Mesothelial cell of epicardium (in vitro differentiated cells): ENCODE measurements around the gene JUP. TPM values are rescaled to one million over a fixed set of nuclear protein-coding genes. Genes with fewer than 3 reads are reported as not detected.
A peak's percentile ranks its signal among the peaks of the same experiment; 100 is the strongest.

Source experiments
- DNase-seq, 2 experiments: peaks; one replicate each; pipeline ENCODE4 v3.0.0; 2021; ENCODE audit warnings: low spot score in 2 of 2; ENCODE audit not compliant: unreplicated experiment in 2 of 2
- H3K27ac Mint-ChIP-seq: 2 replicates; pipeline ENCODE4 v1.8.0; 2021; ENCODE audit warnings: mixed read lengths
- H3K27me3 Mint-ChIP-seq: 2 replicates; pipeline ENCODE4 v1.8.0; 2021; ENCODE audit warnings: low read depth, mixed read lengths
- H3K36me3 Mint-ChIP-seq: 2 replicates; pipeline ENCODE4 v1.8.0; 2021; ENCODE audit warnings: mixed read lengths
- H3K4me1 Mint-ChIP-seq: 2 replicates; pipeline ENCODE4 v1.8.0; 2021; ENCODE audit warnings: mixed read lengths
- H3K4me3 Mint-ChIP-seq: 2 replicates; pipeline ENCODE4 v1.8.0; 2021; ENCODE audit warnings: mild to moderate bottlenecking, moderate library complexity, mixed read lengths
- H3K9me3 Mint-ChIP-seq: 2 replicates; pipeline ENCODE4 v1.8.0; 2021; ENCODE audit warnings: mixed read lengths
- CTCF ChIP-seq: fragments of 200-600 bp; sonication (generic); IDR thresholded peaks from one replicate; pipeline ENCODE4 v1.5.0; 2021; ENCODE audit warnings: antibody characterized with exemption; ENCODE audit not compliant: unreplicated experiment
- total RNA-seq: library from RNA; stranded (reverse); gene quantifications from 3 replicates; pipeline ENCODE4 v1.2.1, GENCODE V29; 2021

Gene JUP
- total RNA-seq, 1 donor from 2014 or later, result 205 TPM

GRCh38 chr17:41824086-41824485 lies 37.6 kb upstream of the JUP start:
- H3K9me3 Mint-ChIP-seq, result no peaks in the 10 kb centered on the region
- H3K36me3 Mint-ChIP-seq, result peaks cover 15% of the 10 kb centered on the region
- no peak for DNase-seq
- no peak overlapping the region for H3K27ac Mint-ChIP-seq
- H3K27me3 Mint-ChIP-seq, result no peaks in the 10 kb centered on the region
- no peaks in the 10 kb centered on the region for H3K4me1 Mint-ChIP-seq
- TF ChIP-seq CTCF, result no peak
- no peak overlapping the region for H3K4me3 Mint-ChIP-seq

GRCh38 chr17:41823580-41823979 lies 37.1 kb upstream of the JUP start:
- Mint-ChIP-seq H3K27ac (no peak overlapping the region), H3K27me3 (no peaks in the 10 kb centered on the region), H3K36me3 (peaks cover 12% of the 10 kb centered on the region), H3K4me1 (no peaks in the 10 kb centered on the region), H3K9me3 (no peaks in the 10 kb centered on the region), H3K4me3 (no peak overlapping the region)
- no peak for TF ChIP-seq CTCF
- no peak for DNase-seq

- no peak for DNase-seq
- H3K4me1 Mint-ChIP-seq, result no peaks in the 10 kb centered on the region
- H3K27me3 Mint-ChIP-seq, result no peaks in the 10 kb centered on the region
- H3K36me3 Mint-ChIP-seq, result peaks cover 14% of the 10 kb centered on the region
- H3K27ac Mint-ChIP-seq, result no peak overlapping the region
- no peak for TF ChIP-seq CTCF
- no peaks in the 10 kb centered on the region for H3K9me3 Mint-ChIP-seq
- H3K4me3 Mint-ChIP-seq, result no peak overlapping the region
These were observed 36.6 kb upstream of the JUP start for GRCh38 chr17:41823141-41823524.

GRCh38 chr17:41822216-41823140 lies 36.0 kb upstream of the JUP start:
- no peak for DNase-seq
- H3K27me3 Mint-ChIP-seq, result no peaks in the 10 kb centered on the region
- no peak overlapping the region for H3K4me3 Mint-ChIP-seq
- peak overlapping the region; percentile 59 for H3K27ac Mint-ChIP-seq
- no peaks in the 10 kb centered on the region for H3K4me1 Mint-ChIP-seq
- H3K9me3 Mint-ChIP-seq, result no peaks in the 10 kb centered on the region
- H3K36me3 Mint-ChIP-seq, result peaks cover 10% of the 10 kb centered on the region
- TF ChIP-seq CTCF, result no peak

- no peak for DNase-seq
- H3K4me1 Mint-ChIP-seq, result no peaks in the 10 kb centered on the region
- peak overlapping the region; percentile 21 for H3K27ac Mint-ChIP-seq
- H3K27me3 Mint-ChIP-seq, result no peaks in the 10 kb centered on the region
- TF ChIP-seq CTCF, result no peak
- H3K9me3 Mint-ChIP-seq, result no peaks in the 10 kb centered on the region
- H3K36me3 Mint-ChIP-seq, result peaks cover 14% of the 10 kb centered on the region
- no peak overlapping the region for H3K4me3 Mint-ChIP-seq
These were observed 35.3 kb upstream of the JUP start for GRCh38 chr17:41821776-41822175.
